GM12872 (cell line): Measurements from ENCODE around the gene SUPT7L.

Experiments
- TF ChIP-seq, protein P1 (sequence below): IDR thresholded peaks from 3 replicates; pipeline ENCODE4 v1.5.1; 2011; ENCODE audit warnings: low read depth, mild to moderate bottlenecking, low read length, moderate library complexity; ENCODE audit not compliant: insufficient read depth

Gene SUPT7L

DNA sequence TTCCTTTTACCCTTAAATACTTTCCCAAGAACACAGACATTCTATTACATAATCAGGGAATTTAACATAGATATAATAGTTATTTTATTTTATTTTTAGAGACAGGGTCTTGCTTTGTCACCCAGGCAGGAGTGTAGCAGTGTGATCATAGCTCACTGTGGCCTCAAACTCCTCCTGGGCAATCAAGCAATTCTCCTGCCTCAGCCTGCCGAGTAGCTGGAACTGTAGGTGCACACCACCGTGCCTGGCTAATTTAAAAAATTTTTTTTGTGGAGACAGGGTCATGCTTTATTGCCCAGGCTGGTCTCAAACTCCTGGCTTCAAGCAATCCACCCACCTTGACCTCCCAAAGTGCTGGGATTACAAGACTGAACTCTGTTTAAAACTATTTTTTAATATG lies 45.9 kb upstream of the SUPT7L start:
- TF ChIP-seq, protein P1, sequence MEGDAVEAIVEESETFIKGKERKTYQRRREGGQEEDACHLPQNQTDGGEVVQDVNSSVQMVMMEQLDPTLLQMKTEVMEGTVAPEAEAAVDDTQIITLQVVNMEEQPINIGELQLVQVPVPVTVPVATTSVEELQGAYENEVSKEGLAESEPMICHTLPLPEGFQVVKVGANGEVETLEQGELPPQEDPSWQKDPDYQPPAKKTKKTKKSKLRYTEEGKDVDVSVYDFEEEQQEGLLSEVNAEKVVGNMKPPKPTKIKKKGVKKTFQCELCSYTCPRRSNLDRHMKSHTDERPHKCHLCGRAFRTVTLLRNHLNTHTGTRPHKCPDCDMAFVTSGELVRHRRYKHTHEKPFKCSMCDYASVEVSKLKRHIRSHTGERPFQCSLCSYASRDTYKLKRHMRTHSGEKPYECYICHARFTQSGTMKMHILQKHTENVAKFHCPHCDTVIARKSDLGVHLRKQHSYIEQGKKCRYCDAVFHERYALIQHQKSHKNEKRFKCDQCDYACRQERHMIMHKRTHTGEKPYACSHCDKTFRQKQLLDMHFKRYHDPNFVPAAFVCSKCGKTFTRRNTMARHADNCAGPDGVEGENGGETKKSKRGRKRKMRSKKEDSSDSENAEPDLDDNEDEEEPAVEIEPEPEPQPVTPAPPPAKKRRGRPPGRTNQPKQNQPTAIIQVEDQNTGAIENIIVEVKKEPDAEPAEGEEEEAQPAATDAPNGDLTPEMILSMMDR, result no peak

- TF ChIP-seq, protein P1, result no peak
These were observed 45.3 kb upstream of the SUPT7L start for GRCh38 chr2:27708666-27709065.

GRCh38 chr2:27708257-27708654 lies 44.8 kb upstream of the SUPT7L start:
- TF ChIP-seq, protein P1, result no peak

- TF ChIP-seq, protein P1, result no peak
These were observed 44.2 kb upstream of the SUPT7L start for GRCh38 chr2:27707462-27708256.

DNA sequence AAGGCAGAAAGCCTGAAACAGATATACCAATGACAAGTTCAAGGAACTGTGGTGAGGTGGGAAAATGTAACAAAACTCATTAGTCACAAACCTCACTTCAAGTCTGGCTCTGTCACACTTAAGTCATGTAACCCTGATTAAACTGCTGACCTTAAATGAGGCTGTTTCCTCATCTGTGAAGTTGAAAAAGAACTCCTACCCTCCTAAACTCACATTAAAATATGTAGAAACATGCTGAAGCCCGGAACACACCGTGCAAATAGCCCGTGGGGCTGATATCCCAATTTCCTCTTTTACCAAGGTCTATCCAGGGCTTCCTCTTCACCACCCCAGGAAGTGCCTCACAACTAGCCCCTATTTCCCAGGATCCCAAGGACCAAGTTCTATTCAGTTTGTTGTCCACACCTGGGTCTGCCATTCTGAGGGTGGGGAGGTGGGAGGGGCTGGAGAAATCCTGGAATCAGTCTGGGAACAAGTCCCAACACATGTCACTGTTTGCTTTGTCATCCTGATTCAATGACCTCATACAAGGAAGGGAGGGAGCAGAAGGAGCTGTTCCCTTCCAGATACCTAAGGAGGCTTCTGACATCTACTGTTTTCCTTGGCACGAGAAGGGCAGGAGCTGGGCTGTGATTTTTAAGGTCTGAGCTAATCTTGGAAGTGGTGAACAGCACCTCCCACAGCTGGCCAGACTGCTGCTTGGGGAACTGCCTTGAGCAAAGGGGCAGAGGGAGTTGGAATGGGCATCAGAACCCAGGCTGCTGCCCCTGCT lies 42.6 kb upstream of the SUPT7L start:
- TF ChIP-seq, protein P1, result no peak

GRCh38 chr2:27704342-27704876 lies 41.0 kb upstream of the SUPT7L start:
- TF ChIP-seq, protein P1, result no peak

DNA sequence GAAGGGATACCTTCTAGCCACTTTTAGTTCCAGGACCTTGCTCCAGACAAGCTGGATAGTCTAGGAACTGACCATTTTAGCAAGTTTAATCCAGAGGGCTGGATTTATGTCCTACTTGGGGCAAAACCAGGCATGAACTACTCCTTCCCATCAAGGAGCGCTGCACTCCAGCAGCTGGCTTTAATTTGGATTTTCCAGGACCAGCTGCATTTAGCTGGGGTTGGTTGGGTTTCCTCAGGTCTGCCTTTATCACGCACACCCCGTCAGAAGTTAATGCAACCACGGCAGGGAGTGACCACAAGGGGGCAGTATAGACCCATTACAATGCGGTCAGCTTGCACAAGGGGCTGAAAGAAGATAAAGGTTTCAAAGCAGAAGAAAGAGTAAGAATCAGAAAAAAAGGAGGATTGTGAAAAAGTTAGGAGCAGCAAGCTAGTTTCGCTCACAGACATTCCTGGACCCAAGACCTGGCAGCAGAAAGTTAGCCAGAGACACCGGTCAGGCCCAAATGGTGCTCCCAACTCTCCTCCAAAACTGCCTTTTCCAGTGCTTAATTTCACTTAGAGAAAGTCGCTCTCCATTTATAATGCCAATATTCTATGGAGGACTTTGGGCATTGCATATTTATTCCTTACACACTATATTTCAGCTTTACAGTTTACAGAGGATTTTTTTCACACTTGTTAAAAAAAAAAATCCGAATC lies 40.4 kb upstream of the SUPT7L start:
- TF ChIP-seq, protein P1, result peak; percentile 86
